SK-N-SH treated with all-trans-retinoic acid at 6 μM for 48 hours (cell line): ENCODE results near the gene APOBEC3H.

Experiments used
- ARNTL ChIP-seq: fragments of 450-650 bp; formaldehyde crosslinking; IDR thresholded peaks from 2 replicates; pipeline ENCODE4 v1.5.0; 2020; ENCODE audit warnings: low read depth, mild to moderate bottlenecking, moderate library complexity, borderline replicate concordance
- CREB5 ChIP-seq: fragments of 250-450 bp; sonication (Bioruptor Pico); IDR thresholded peaks from 2 replicates; pipeline ENCODE4 v1.5.1; 2020; ENCODE audit warnings: low read depth, mild to moderate bottlenecking, moderate library complexity
- PATZ1 ChIP-seq: fragments of 250-450 bp; sonication (Bioruptor Pico); IDR thresholded peaks from 2 replicates; pipeline ENCODE4 v1.8.0; 2020; ENCODE audit warnings: mild to moderate bottlenecking, moderate library complexity, borderline replicate concordance
- RARB ChIP-seq: fragments of 250-450 bp; sonication (Bioruptor Pico); IDR thresholded peaks from 2 replicates; pipeline ENCODE4 v1.8.0; 2021; ENCODE audit warnings: mild to moderate bottlenecking, moderate library complexity
- TCF4 ChIP-seq: fragments of 250-450 bp; sonication (Bioruptor Pico); IDR thresholded peaks from 2 replicates; pipeline ENCODE4 v1.8.0; 2021; ENCODE audit warnings: mild to moderate bottlenecking, moderate library complexity, borderline replicate concordance
- ZC3H10 ChIP-seq: fragments of 250-450 bp; sonication (Bioruptor Pico); IDR thresholded peaks from 2 replicates; pipeline ENCODE4 v1.5.1; 2021; ENCODE audit warnings: mild to moderate bottlenecking, moderate library complexity
- ZFP30 ChIP-seq: fragments of 450-650 bp; formaldehyde crosslinking; IDR thresholded peaks from 2 replicates; pipeline ENCODE4 v1.5.0; 2022; ENCODE audit warnings: mild to moderate bottlenecking, moderate library complexity
- ZNF70 ChIP-seq: fragments of 450-650 bp; formaldehyde crosslinking; IDR thresholded peaks from 2 replicates; pipeline ENCODE4 v1.5.0; 2020; ENCODE audit warnings: mild to moderate bottlenecking, moderate library complexity
- TF ChIP-seq, protein P1 (sequence below): fragments of 250-450 bp; sonication (Bioruptor Pico); IDR thresholded peaks from 2 replicates; pipeline ENCODE4 v1.8.0; 2021; ENCODE audit warnings: low read depth, mild to moderate bottlenecking, moderate library complexity, borderline replicate concordance

GRCh38 chr22:39135092-39135896 is 38.2 kb downstream of the APOBEC3H start:
- TF ChIP-seq CREB5 (CRISPR knock-in tag) (no peak), ZC3H10 (CRISPR knock-in tag) (no peak), RARB (CRISPR knock-in tag) (no peak), TCF4 (CRISPR knock-in tag) (no peak), PATZ1 (CRISPR knock-in tag) (no peak), ARNTL (CRISPR knock-in tag) (no peak), ZFP30 (CRISPR knock-in tag) (no peak), ZNF70 (CRISPR knock-in tag) (no peak)
- TF ChIP-seq, protein P1, sequence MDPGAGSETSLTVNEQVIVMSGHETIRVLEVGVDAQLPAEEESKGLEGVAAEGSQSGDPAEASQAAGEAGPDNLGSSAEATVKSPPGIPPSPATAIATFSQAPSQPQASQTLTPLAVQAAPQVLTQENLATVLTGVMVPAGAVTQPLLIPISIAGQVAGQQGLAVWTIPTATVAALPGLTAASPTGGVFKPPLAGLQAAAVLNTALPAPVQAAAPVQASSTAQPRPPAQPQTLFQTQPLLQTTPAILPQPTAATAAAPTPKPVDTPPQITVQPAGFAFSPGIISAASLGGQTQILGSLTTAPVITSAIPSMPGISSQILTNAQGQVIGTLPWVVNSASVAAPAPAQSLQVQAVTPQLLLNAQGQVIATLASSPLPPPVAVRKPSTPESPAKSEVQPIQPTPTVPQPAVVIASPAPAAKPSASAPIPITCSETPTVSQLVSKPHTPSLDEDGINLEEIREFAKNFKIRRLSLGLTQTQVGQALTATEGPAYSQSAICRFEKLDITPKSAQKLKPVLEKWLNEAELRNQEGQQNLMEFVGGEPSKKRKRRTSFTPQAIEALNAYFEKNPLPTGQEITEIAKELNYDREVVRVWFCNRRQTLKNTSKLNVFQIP (CRISPR knock-in tag), result no peak
